ENCODE data around the gene FOXC1.

Gene FOXC1

DNA sequence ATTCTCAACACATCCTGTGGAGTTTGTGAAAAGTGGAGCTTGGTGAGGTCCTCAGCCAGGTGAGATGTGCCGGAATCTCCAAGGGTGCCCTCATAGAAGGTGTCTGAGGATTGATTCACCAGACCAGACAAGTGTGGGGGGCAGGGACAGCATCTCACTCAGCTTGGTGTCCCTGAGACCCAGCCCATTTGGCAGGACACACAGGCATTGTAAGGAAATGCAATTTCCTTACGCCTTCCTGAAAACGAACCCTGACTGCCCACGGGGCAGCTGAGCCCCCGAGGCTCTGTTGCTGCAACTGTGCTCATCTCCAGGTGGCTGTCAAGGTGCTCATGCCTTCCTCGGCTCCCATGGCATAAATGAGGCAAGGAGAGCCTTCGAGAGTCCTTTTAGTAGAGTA lies 33.4 kb downstream of the FOXC1 start:
- no peak overlapping the region for H3K27ac ChIP-seq (replicated peaks)
- TF ChIP-seq POLR2AphosphoS5 (IDR thresholded peaks at IDR 0.05; ENCODE audit: low read depth) (no peak), SPI1 (IDR thresholded peaks at IDR 0.05; ENCODE audit: borderline replicate concordance, low read depth) (no peak), GABPA (IDR thresholded peaks at IDR 0.05; ENCODE audit: low read depth) (no peak)
- TF ChIP-seq, protein P1, sequence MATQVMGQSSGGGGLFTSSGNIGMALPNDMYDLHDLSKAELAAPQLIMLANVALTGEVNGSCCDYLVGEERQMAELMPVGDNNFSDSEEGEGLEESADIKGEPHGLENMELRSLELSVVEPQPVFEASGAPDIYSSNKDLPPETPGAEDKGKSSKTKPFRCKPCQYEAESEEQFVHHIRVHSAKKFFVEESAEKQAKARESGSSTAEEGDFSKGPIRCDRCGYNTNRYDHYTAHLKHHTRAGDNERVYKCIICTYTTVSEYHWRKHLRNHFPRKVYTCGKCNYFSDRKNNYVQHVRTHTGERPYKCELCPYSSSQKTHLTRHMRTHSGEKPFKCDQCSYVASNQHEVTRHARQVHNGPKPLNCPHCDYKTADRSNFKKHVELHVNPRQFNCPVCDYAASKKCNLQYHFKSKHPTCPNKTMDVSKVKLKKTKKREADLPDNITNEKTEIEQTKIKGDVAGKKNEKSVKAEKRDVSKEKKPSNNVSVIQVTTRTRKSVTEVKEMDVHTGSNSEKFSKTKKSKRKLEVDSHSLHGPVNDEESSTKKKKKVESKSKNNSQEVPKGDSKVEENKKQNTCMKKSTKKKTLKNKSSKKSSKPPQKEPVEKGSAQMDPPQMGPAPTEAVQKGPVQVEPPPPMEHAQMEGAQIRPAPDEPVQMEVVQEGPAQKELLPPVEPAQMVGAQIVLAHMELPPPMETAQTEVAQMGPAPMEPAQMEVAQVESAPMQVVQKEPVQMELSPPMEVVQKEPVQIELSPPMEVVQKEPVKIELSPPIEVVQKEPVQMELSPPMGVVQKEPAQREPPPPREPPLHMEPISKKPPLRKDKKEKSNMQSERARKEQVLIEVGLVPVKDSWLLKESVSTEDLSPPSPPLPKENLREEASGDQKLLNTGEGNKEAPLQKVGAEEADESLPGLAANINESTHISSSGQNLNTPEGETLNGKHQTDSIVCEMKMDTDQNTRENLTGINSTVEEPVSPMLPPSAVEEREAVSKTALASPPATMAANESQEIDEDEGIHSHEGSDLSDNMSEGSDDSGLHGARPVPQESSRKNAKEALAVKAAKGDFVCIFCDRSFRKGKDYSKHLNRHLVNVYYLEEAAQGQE (IDR thresholded peaks at IDR 0.05; ENCODE audit: insufficient replicate concordance, low read depth): no peak
- TF ChIP-seq, protein P2, sequence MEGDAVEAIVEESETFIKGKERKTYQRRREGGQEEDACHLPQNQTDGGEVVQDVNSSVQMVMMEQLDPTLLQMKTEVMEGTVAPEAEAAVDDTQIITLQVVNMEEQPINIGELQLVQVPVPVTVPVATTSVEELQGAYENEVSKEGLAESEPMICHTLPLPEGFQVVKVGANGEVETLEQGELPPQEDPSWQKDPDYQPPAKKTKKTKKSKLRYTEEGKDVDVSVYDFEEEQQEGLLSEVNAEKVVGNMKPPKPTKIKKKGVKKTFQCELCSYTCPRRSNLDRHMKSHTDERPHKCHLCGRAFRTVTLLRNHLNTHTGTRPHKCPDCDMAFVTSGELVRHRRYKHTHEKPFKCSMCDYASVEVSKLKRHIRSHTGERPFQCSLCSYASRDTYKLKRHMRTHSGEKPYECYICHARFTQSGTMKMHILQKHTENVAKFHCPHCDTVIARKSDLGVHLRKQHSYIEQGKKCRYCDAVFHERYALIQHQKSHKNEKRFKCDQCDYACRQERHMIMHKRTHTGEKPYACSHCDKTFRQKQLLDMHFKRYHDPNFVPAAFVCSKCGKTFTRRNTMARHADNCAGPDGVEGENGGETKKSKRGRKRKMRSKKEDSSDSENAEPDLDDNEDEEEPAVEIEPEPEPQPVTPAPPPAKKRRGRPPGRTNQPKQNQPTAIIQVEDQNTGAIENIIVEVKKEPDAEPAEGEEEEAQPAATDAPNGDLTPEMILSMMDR (IDR thresholded peaks at IDR 0.05; ENCODE audit: insufficient read depth, low read length): no peak
- DNase-seq (ENCODE audit: low read depth in 1 of 2, low spot score in 1 of 2): no peak
- no peaks in the 10 kb centered on the region for H3K27me3 ChIP-seq (ENCODE audit: insufficient read depth, poor library complexity, severe bottlenecking)
- H3K4me3 ChIP-seq (replicated peaks; ENCODE audit: insufficient read depth, low read length): no peak overlapping the region

DNA sequence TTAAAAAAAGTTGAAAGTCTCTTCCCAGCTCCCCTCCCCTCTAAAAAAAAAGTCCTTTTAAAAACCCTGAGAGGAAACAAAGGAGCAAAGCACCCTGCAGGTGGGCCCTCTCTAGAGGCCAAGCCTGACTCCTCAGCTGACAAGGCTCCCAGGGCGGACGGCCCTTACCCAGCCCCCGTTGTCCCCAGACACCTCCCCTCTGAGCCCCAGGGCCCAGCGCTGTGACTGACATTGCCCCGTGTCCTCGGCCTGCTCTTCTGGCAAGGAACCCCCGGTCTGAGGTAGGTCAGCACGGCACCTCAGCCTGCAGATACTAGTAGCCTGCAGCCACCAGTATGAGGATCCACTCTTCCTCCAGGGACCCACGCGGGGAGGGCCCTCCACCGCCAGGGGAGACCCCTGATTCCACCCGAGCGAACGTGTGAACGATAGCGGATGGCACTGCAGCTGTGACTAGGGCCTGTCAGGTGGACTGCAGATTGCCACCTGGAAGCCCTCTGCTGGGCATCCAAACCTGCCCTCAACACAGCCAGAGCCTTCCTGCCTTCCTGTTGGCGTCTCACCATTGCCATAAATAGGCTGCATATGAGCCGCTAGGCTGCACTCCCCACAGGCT lies 34.2 kb downstream of the FOXC1 start:
- no peak for DNase-seq (ENCODE audit: low read depth in 1 of 2, low spot score in 1 of 2)
- no peaks in the 10 kb centered on the region for H3K27me3 ChIP-seq (ENCODE audit: insufficient read depth, poor library complexity, severe bottlenecking)

DNA sequence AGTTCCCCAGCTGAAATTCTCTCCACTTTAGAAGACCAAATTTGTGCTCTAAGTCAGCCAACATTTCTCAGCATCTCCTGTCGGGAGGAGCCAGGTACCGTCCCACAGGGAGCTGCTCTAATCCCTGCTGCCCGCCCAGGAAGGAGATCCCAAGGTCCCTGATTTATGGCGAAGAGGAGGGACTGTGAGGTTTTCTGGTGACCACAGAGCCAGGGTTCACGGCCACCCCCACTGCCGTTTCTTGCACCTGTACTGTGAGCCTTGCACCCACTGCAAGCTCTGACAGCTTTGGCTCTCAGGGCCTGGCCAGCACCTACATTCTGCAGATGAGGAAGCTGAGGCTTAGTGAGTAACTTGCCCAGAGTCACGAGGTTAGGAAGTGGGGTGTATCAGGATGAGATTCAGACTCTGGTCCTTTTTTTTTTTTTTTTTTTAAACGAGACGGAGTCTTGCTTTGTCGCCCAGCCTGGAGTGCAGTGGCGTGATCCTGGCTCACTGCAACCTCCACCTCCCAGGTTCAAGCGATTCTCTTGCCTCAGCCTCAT lies 34.9 kb downstream of the FOXC1 start:
- Histone ChIP-seq H3K27me3 (ENCODE audit: insufficient read depth, poor library complexity, severe bottlenecking) (no peaks in the 10 kb centered on the region), H3K27ac (replicated peaks) (no peak overlapping the region), H3K4me3 (replicated peaks; ENCODE audit: insufficient read depth, low read length) (no peak overlapping the region)
- TF ChIP-seq POLR2AphosphoS5 (IDR thresholded peaks at IDR 0.05; ENCODE audit: low read depth) (no peak), SPI1 (IDR thresholded peaks at IDR 0.05; ENCODE audit: borderline replicate concordance, low read depth) (no peak), GABPA (IDR thresholded peaks at IDR 0.05; ENCODE audit: low read depth) (no peak)
- TF ChIP-seq, protein P1 (IDR thresholded peaks at IDR 0.05; ENCODE audit: insufficient replicate concordance, low read depth): no peak
- TF ChIP-seq, protein P2 (IDR thresholded peaks at IDR 0.05; ENCODE audit: insufficient read depth, low read length): no peak
- peak; percentile 13 to 60 for DNase-seq (ENCODE audit: low read depth in 1 of 2, low spot score in 1 of 2)

More for the DNA sequence above, 34.2 kb downstream of the FOXC1 start:
- no peak overlapping the region for H3K27ac ChIP-seq (replicated peaks)
- no peak for TF ChIP-seq GABPA (IDR thresholded peaks at IDR 0.05; ENCODE audit: low read depth)
- no peak overlapping the region for H3K4me3 ChIP-seq (replicated peaks; ENCODE audit: insufficient read depth, low read length)

DNA sequence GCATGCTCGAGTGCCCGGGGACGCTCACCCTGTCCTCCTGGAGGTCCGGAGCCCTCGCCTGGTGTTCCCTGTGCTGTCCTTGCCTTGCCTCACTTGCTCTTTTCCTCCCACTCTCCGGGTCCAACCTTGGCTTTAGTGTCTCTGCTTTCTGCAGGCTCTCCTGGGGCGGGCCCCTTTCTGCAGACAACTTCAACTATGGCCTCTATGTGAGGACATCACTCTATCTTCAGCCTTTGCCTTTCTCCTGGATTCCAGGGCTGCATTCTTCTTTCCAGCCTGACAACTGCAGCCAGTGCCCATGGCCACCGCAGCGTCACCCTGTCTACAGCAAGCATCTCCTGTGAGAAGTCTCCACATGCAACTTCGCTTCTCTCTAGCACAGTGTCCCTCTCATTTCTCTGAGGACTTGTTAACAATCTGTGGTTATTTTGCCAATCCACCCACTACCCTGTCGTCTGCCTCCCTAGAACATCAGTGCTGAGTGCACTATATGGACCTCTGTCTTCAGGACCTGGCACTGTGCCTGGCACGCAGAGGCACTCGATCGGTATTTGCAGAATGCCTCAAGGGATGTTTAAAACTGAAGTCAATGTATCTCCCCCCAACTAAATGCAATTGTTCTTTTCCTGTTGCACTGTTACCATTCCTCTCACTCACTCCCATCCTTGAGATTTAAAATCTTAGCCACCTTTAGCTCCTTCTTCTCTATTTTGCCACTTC lies 35.9 kb downstream of the FOXC1 start:
- H3K4me3 ChIP-seq (replicated peaks; ENCODE audit: insufficient read depth, low read length): no peak overlapping the region

More for the DNA sequence above, 35.9 kb downstream of the FOXC1 start:
- H3K27ac ChIP-seq (replicated peaks): no peak overlapping the region
- DNase-seq (ENCODE audit: low read depth in 1 of 2, low spot score in 1 of 2): no peak
- TF ChIP-seq GABPA (IDR thresholded peaks at IDR 0.05; ENCODE audit: low read depth): no peak
- H3K27me3 ChIP-seq (ENCODE audit: insufficient read depth, poor library complexity, severe bottlenecking): no peaks in the 10 kb centered on the region
